Activated effector memory CD4-positive, alpha-beta T cell treated with anti-CD3 and anti-CD28 coated beads, Interleukin-2, amount 50 U/mL, for 16 hours (primary cell): Measurements from ENCODE around the gene PDPN.

Experiments used
- DNase-seq: peaks from one replicate; pipeline ENCODE4 v3.0.0-alpha.2; 2020

PDPN gene

DNA sequence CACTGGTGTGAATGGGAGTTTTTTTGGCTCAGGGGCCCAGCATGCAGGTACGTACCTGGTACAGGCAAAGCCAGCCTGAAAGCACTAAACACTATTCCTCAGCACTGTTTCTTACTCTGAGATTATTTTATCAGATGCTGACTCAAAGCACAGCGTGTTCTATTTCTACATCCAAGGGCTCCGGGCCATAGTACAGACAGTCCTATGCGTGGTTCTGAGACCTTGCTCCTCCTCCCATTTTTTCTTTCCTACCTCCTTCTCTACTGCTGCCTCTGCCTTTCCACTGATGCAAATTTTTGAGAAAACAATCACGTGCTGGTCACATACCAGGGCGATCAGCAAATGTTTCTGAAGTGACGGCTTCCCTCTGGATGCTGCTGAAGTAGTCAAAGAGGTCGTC lies 36.3 kb downstream of the PDPN start:
- DNase-seq = no peak

GRCh38 chr1:13620825-13621224 lies 37.2 kb downstream of the PDPN start:
- DNase-seq = no peak

- no peak for DNase-seq
These were observed 38.8 kb downstream of the PDPN start for GRCh38 chr1:13622446-13622845.

DNA sequence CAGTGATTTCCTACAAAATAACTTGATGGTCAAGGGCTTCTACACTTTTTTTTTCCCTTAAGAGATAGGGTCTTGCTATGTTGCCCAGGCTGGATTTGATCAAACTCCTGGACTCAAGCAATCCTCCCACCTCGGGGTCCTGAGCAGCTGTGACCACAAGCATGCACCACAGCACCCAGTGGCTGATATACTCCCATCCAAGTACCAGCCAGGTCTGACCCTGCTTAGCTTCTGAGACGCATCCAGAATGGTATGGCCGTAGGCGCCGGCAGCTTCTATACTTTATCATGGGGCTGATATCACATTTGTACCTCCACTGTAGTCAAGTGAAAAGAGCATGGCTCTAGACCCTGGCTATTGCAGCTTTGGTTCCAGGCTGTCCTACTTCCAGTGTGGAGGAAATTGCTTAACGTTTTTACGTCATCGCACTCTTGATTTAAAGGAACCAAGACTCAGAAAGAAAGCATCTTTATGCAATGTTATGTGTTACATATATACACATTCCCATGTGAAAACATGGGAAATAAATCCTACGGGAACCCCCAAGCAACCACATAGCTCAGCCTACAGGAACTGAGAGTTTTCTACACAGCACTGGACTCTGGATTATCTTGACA lies 39.5 kb downstream of the PDPN start:
- DNase-seq = no peak

DNA sequence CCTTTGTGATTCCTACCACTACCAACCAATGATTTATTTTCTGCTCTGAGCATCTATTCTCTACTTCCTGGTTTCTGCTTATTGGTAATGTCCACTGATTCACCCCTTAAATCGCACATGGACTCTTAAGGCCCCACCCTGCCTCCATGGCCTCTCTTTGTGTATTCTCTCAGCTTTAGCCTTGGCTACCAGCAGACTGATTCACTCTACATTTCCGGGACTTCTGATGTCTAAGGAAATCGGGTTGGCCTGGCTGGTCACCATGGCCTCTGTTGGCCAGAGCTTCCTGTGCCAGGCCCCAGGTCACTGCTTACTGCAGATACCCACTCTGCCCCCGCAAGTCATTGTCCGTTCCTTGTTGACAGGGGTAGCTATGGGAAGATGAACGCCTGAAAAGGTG lies 40.9 kb downstream of the PDPN start:
- no peak for DNase-seq

DNA sequence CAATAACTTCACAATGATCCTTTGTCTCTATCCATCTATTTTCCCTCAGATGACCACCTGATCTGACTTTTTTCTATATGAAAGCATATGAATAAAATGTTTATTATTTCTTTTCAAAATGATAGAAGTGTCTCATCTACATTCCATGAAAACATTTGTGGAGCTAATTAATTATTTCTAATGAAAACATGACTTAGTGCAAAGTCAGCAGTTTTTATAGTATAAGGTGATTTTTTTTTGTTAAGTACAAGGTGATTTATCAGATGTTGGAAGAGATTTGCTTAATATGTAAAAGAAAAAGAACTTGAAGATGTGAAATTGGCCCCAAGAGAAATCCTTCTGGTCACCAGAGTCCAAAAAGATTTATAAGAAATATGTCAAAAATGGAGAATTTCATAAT lies 43.5 kb downstream of the PDPN start:
- DNase-seq = no peak

DNA sequence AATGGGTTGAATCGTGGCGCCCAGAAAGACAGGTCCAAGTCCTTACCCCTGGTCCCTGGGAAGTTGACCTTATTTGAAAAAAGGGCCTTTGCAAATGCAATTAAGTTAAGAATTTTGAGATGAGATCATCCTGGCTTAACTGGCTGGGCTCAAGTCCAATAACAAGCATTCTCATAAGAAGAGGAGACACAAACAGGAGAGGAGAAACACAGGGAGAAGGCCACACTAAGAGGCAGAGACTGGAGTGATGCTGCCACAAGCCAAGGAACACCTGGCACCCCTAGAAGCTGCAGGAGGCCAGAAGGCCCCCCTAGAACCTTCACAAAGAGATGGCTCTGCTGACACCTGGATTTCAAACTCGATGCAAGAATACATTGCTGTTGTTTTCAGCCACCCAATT lies 44.6 kb downstream of the PDPN start:
- DNase-seq = no peak

GRCh38 chr1:13628711-13629110 lies 45.1 kb downstream of the PDPN start:
- no peak for DNase-seq

DNA sequence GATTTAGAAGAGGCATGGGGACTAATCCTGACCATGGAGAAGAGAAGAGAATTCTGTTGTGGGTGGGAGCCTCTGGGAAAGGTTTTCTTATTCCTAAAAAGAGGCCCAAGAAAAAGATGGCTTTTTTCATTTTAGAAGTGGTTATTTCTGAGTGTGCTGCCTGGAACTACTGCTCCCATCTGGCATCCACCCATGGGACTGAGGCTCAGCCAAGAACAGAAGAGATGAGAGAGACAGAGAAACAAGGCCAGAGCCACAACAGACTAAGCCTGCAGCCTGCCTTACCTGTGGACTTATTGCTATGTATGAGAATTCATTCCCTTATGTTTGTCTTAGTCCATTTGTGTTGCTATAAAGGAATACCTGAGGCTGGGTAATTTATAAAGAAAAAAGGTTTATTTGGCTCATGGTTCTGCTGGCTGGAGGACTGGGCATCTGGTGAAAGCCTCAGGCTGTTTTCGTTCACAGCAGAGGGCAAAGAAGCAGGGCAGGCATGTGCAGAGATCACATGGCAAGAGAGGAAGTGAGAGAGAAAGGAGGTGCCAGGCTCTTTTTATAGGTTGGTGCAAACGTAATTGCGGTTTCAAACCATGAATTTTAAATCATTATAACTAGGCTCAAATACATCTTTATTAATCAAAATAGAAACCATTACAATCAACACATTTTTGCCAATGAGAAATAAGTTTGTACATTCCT lies 58.8 kb downstream of the PDPN start:
- DNase-seq = no peak

DNA sequence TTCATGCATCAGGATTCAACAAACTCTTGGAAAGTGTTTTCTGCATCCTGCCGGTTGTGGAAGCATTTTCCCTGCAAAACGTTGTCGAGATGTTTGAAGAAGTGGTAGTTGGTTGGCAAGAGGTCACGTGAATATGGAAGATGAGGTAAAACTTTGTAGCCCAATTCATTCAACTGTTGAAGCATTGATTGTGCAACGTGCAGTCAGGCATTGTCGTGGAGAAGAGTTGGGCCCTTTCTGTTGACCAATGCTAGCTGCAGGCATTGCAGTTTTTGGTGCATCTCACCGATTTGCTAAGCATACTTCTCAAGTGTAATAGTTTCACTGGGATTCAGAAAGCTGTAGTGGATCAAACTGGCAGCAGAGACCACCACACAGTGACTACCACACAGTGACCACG lies 59.4 kb downstream of the PDPN start:
- no peak for DNase-seq

GRCh38 chr1:13646521-13646920 lies 62.9 kb downstream of the PDPN start:
- DNase-seq = no peak

- DNase-seq = no peak
These were observed 67.6 kb downstream of the PDPN start for GRCh38 chr1:13651279-13651678.

GRCh38 chr1:13652238-13652637 lies 68.6 kb downstream of the PDPN start:
- DNase-seq = no peak

- DNase-seq = no peak
These were observed 77.9 kb downstream of the PDPN start for GRCh38 chr1:13661539-13661938.

- no peak for DNase-seq
These were observed 78.9 kb downstream of the PDPN start for GRCh38 chr1:13662493-13662892.

DNA sequence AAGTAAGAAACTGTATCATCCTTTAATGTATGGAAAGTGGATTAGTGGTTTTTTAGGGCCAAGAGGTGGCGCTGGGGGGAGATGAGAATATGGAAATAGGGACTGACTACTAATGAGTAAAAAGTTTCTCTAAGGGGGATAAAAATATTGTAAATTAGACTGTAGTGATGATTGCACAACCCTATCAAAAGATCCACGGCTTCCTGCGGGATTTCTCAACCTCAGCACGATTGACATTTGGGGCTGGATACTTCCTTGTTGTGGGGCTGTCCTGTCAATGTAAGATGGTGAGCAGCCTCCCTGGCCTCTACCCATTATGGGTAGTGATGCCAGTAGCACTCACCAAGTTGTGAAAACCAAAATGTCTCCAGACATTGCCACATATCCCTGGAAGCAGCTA lies 80.3 kb downstream of the PDPN start:
- no peak for DNase-seq

DNA sequence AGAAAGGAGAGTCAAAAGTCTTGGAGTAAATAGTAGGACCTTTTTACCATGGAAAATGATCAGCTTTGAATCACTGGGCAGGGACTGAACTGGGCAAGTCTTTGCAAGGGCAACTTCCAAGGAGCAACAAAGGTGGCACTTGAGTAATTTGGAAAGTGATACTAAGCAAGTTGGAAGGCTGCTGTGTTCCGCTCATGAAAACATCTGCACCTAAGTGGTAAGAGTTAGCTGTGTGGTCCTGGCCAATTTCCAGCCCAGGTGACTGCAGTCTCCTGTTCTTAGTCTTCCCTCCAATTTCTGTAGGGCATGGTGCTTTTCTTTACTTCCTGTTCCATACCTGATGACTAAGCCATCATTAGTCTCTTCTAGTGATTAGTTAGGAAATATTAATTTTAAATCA lies 80.8 kb downstream of the PDPN start:
- DNase-seq = no peak

GRCh38 chr1:13666317-13666716 lies 82.7 kb downstream of the PDPN start:
- DNase-seq = no peak
